Kasumi-1 (cell line): ENCODE data around the gene CAMKK1.
A peak's percentile ranks its signal among the peaks of the same experiment; 100 is the strongest.

Experiments
- DNase-seq, 2 experiments: peaks; one replicate each; lab custom pipeline; 2025; lab: John Stamatoyannopoulos, UW

CAMKK1 gene

GRCh38 chr17:3918372-3919122 lies 25.7 kb upstream of the CAMKK1 start:
- DNase-seq, result no peak

- peak; percentile 49 to 54 for DNase-seq
These were observed 24.6 kb upstream of the CAMKK1 start for GRCh38 chr17:3917391-3917931.

DNA sequence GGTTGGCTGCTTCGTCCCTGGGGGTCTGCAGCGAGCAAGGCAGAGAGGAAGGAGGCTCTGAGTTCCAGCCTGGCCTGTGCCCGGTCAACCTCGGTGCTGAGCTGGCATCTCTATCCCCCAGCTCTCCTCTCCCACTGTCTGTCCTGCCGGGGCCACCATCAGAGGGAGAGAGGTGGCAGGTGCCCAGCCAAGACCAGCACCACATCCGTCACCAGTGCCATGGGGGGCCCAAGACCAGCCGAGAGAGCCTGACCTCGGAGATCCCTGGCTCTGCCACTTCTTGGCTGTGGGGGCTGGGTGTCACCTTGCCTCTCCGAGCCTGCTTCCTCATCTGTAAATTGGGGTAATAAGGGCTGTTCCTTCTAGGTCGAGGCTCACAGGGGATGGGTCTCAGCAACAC lies 24.0 kb upstream of the CAMKK1 start:
- peak; percentile 49 to 54 for DNase-seq

DNA sequence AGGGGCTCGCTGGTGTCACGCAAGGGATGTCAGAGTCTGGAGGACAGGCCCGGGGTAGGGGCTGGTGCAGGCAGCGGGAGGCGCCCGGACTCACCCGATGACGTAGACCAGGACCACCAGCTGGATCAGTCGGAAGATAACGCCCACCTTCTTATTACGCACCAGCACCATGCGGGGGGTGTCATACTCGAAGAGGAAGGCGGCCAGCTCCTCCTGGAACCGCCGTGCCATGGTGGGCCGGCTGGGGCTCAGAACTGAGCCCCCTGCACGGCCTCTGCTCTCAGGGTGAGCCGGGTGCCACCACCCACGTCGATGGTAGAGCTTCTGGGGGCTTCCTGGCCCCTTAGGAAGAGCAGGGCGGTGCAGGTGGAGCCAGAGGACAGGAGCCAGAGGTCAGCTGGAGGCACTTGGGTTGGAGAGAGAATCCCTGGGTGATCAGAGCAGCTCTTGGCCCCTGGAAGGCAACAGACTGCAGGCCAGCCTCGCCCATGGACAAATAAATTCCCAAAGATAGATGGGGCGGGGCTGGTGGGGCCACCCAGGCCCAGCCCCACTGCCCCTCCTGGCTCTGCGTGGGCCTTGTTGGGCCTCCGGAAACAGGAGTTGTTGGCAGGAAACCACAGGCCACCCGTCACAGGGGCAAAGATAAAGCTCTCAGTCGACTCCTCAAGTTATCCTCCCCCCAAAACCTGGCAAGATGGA lies 23.3 kb upstream of the CAMKK1 start, which contains the start of gene P2RX1:
P2RX1 (minus strand) TSS at position 471 of the 702 bp plus-strand sequence; CDS start at position 231, 240 bp downstream.
- DNase-seq, result peak; percentile 82 to 84

DNA sequence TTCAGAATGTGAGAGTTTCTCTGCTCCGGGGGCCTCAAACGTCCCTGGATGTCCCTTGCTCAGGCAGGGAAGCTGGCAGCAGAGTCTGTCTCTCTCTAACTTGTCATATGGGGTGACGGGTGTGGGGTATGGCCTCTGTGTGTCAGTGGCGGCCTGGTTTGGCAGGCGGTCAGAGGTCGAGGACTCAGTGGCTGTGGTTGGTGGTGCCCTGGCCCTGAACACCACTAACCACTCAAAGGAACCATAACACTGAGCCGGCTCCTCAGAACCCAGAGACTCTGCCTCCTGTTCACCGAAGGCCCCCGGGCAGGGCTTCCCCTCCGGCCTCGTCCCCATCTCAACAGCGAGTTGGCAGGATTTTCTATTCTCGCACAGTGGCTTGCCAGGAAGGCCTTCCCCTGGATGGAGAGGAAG lies 22.7 kb upstream of the CAMKK1 start:
- DNase-seq, result no peak

DNA sequence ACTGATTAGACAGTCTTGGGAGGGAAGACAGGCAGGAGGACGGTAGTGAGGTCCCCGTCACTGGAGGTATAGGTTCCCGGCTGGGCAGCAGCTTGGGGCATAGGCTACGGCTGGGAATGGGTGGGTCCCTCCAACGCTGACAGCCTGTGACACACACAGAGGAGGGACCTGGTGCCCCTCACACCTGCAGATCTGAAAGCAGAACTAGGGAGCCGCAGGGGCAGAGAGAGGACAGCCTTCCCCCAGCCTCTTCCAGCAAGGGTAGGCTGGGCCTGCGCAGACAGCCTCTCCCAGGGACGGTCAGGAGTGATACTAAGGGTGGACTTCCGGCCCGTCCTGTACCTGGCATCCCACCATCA lies 21.4 kb upstream of the CAMKK1 start:
- peak; percentile 5 to 14 for DNase-seq

GRCh38 chr17:3913531-3914311 lies 20.9 kb upstream of the CAMKK1 start:
- DNase-seq, result peak; percentile 53 to 63

DNA sequence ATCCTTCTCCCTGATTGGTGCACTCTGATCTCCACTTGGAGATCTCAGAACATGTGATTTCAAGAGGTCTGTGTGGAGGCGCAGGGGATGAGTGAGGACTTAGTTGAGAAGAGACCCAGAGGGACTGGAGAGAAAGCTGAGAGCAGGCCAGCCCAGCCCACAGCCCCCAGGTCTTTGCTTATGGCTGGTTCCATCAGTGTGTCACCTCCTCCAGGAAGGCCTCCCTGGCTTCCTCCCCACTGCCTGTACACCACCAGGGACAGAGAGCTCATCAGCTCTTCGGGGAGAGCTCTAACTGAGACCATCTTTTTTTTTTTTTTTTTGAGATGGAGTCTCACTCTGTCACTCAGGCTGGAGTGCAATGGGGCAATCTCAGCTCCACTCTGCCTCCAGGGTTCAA lies 20.0 kb upstream of the CAMKK1 start:
- no peak for DNase-seq

DNA sequence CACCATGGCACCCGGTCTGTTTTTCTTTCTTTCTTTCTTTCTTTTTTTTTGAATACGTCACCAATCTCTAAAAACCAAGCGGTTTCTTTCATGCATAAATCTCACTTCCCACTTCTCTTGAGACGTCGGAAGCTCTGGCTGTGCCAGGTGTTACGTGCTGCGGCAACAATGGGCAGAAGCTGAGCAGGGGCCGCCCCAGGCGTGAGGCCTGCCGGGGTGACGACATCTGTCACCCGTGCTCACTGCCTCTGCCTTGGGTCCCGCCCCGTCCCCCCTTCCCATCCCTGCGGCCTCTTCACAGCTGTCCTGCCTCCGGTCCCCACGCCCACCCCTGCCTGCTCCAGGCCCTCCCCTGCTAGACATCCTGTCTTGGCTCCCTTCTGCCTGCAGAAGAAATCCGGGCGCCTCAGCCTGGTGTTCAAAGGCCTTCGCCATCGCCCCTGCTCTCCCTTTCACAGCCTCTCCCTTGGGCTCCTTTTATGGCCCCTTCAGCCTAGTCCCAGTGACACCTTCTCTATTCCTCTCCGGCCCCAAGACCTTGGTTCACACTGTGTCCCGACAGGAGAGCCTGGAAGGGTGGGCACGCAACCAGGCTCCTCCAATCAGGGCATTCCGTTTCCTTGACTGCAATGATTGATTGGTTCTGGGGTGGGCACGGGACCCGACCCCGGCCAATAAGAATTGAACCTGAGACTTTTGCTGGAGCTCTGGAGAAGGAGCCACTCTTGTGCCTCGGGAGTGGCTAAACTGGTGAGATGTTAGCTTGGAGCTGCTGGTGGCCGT lies 18.6 kb upstream of the CAMKK1 start:
- DNase-seq, result no peak

GRCh38 chr17:3910420-3911270 lies 17.8 kb upstream of the CAMKK1 start:
- no peak for DNase-seq

DNA sequence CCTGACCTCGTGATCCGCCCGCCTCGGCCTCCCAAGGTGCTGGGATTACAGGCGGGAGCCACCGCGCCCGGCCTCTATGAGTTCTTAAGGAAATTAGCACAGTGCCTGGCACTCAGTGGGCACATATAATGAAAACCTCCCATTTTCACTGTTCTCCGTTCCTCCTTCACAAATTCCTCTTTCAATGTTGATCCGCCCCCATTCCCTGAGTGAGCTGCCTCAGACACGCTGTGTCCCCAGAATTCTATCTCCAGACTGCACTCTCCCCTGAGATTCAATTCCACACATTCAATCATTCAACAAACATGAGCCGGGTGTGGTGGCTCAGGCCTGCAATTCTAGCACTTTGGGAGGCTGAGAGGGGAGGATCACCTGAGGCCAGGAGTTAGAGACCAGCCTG lies 16.4 kb upstream of the CAMKK1 start:
- DNase-seq, result no peak

DNA sequence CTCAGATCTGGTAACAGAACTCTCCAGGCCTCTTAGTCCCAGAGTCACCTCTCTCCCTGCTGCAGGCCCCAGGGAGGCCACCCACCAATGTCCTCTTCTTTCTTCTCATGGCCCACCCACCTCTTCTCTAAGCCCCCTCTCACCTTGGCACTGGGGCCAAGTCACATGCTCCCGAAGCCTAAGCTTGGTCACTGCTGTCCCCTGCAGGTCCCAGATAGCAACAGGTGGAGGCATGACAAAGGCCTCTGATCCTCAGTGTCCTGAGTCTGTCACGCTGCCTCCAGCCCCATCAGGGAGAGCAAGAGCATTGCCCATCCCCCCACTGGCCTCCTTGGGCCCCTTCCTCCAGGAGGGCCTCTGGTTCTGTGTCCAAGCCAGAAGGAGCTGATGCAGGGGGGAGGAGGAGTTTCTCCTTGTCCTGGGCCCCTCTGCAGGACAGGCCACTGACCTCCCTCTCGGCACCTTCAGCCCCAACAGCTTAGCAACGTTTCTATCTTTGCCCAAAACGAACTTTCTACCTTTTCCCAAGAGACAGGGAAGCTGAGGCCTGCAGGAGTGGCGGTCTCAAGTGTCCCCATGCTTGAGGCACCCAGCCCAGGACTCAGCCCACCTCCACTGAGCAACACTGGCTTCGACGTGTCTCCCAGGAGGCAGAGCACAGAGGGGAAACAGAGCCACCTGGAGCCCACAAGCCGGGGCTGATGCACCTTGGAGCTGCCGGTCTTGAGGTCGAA lies 14.8 kb upstream of the CAMKK1 start:
- no peak for DNase-seq

- DNase-seq, result no peak
These were observed 14.0 kb upstream of the CAMKK1 start for GRCh38 chr17:3906881-3907280.

- no peak for DNase-seq
These were observed 12.2 kb upstream of the CAMKK1 start for GRCh38 chr17:3905017-3905520.

- no peak for DNase-seq
These were observed 11.6 kb upstream of the CAMKK1 start for GRCh38 chr17:3904501-3904900.

DNA sequence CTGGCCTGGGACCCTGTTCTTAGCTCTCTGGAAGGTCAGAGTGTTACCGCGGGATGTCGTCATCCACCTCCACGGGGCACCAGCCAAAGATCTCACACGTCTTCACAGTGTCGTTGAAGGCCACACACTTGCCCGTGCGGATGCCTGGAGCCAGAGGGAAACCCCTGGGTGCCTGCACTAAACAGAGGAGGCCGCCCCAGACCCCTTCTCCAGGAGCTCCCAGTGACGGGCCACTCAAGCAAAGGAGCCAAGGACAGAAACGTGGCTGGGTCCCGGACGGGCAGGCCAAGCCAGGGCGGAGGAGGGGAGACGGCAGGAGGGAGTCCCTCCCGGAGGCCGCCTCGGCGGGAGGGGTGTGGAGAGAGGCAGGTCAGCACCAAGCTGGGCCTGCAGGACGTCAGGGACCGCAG lies 11.0 kb upstream of the CAMKK1 start:
- no peak for DNase-seq

GRCh38 chr17:3903051-3903825 lies 10.4 kb upstream of the CAMKK1 start:
- DNase-seq, result no peak

DNA sequence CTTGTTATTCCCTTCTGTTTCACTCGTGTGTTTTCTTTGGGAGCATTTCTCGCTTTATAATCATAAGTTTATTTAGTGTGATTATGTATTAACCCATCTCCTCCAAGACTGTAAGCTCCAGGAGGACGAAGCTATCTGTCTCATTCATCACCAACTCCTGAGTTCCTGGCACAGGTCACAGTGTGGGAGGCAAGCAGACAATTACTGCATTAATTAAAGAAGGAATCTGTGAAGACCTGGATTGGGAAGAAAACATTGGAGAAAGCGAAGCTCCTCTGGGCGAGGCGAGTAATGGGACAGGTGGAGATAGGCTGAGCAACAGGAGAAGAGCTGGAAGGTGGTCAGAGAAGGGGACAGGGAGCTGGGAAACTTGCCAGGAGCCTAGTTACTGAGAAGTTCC lies 7.8 kb upstream of the CAMKK1 start:
- no peak for DNase-seq

DNA sequence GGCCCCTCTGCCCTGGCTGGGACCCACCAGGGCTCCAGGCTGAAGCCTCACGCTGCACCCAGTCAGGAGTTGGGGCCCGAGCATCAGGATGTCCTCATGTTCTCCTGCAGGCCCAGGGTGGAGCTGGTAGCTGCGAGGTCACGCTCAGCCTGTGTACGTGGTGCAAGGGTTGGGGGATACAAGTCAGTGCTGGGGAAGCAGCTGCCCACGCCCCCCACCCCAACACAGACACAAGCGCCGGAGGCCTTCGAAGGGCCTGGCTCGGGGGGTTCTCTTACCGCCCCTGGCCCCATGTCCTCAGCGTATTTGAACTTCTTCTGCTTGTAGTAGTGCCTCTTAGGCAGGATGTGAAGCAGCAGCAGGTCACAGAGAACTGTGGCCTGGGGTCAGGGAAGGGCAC lies 4.9 kb upstream of the CAMKK1 start:
- DNase-seq, result no peak
